ENCODE results near the gene ARCN1. TPM values are rescaled to one million over a fixed set of nuclear protein-coding genes. Genes with fewer than 3 reads are reported as not detected.

The ARCN1 gene
- total RNA-seq, 1 donor = 172 TPM

DNA sequence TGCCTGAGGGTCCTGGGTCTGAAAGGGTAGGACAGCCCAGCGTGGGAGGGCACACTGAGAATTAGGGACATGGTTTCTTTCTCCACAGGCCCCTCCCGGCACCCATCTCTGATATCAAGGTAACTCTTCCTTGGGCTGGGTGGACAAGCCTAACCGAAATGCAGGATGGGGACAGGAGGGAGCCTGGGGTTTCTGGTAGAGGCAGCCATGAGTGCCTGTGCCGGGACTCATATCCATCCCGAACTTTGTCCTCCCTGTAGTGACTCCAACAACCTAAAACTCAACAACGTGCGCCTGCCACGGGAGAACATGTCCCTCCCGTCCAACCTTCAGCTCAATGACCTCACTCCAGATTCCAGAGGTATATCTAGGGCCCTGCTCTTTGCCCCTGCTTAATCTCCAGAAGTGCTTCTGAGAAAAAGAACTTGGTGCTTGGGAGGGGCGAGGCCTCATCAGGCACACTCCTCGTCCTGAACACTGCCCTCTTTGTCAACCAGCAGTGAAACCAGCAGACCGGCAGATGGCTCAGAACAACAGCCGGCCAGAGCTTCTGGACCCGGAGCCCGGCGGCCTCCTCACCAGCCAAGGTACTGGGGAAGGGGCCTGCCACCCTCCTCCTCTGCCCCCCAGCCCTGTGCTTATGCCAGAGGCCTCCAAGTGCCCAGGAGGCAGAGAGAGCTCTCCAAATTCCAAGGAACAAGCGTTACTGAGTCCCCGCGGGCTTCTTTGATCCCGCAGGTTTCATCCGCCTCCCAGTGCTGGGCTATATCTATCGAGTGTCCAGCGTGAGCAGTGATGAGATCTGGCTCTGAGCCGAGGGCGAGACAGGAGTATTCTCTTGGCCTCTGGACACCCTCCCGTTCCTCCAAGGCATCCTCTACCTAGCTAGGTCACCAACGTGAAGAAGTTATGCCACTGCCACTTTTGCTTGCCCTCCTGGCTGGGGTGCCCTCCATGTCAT lies 38.2 kb upstream of the ARCN1 start:
- H3K27me3 ChIP-seq (ENCODE audit: insufficient read depth, low read length) = no peaks in the 10 kb centered on the region
- no peak overlapping the region for H3K4me2 ChIP-seq (ENCODE audit: insufficient read depth, low read length)
- H3K4me3 ChIP-seq (ENCODE audit: insufficient read depth, low read length) = no peak overlapping the region
- no peak overlapping the region for H2AFZ ChIP-seq (ENCODE audit: low read length)
- H3K27ac ChIP-seq (ENCODE audit: low read depth, low read length) = no peak overlapping the region
- no peaks in the 10 kb centered on the region for H3K36me3 ChIP-seq (ENCODE audit: insufficient read depth, low read length)
- H3K9me3 ChIP-seq (ENCODE audit: low read depth, low read length) = no peaks in the 10 kb centered on the region
- H3K4me1 ChIP-seq (ENCODE audit: insufficient read depth, low read length) = peaks cover 11% of the 10 kb centered on the region
- H3K79me2 ChIP-seq (ENCODE audit: insufficient read depth, low read length) = no peaks in the 10 kb centered on the region
- no peak for TF ChIP-seq CTCF (IDR thresholded peaks at IDR 0.05; ENCODE audit: extremely low read depth, low read depth, low read length)
- no peaks in the 10 kb centered on the region for H4K20me1 ChIP-seq (ENCODE audit: insufficient read depth, low read length)
- peak; percentile 77 for DNase-seq (ENCODE audit: insufficient read length, low spot score, missing footprints)

- no peak overlapping the region for H2AFZ ChIP-seq (ENCODE audit: low read length)
- no peaks in the 10 kb centered on the region for H3K9me3 ChIP-seq (ENCODE audit: low read depth, low read length)
- no peaks in the 10 kb centered on the region for H3K36me3 ChIP-seq (ENCODE audit: insufficient read depth, low read length)
- H3K4me2 ChIP-seq (ENCODE audit: insufficient read depth, low read length) = no peak overlapping the region
- H3K4me3 ChIP-seq (ENCODE audit: insufficient read depth, low read length) = no peak overlapping the region
- no peaks in the 10 kb centered on the region for H3K79me2 ChIP-seq (ENCODE audit: insufficient read depth, low read length)
- no peaks in the 10 kb centered on the region for H4K20me1 ChIP-seq (ENCODE audit: insufficient read depth, low read length)
- H3K27ac ChIP-seq (ENCODE audit: low read depth, low read length) = no peak overlapping the region
- no peaks in the 10 kb centered on the region for H3K27me3 ChIP-seq (ENCODE audit: insufficient read depth, low read length)
- peak; percentile 74 for DNase-seq (ENCODE audit: insufficient read length, low spot score, missing footprints)
- TF ChIP-seq CTCF (IDR thresholded peaks at IDR 0.05; ENCODE audit: extremely low read depth, low read depth, low read length) = no peak
- H3K4me1 ChIP-seq (ENCODE audit: insufficient read depth, low read length) = peaks cover 7% of the 10 kb centered on the region
These were observed 36.9 kb upstream of the ARCN1 start for GRCh38 chr11:118535261-118535660.

GRCh38 chr11:118536726-118537125 lies 35.5 kb upstream of the ARCN1 start:
- Histone ChIP-seq H3K4me2 (ENCODE audit: insufficient read depth, low read length) (no peak overlapping the region), H3K4me3 (ENCODE audit: insufficient read depth, low read length) (no peak overlapping the region), H3K79me2 (ENCODE audit: insufficient read depth, low read length) (no peaks in the 10 kb centered on the region), H3K36me3 (ENCODE audit: insufficient read depth, low read length) (no peaks in the 10 kb centered on the region), H3K9me3 (ENCODE audit: low read depth, low read length) (no peaks in the 10 kb centered on the region), H3K27ac (ENCODE audit: low read depth, low read length) (no peak overlapping the region), H4K20me1 (ENCODE audit: insufficient read depth, low read length) (no peaks in the 10 kb centered on the region), H3K4me1 (ENCODE audit: insufficient read depth, low read length) (no peaks in the 10 kb centered on the region), H3K27me3 (ENCODE audit: insufficient read depth, low read length) (no peaks in the 10 kb centered on the region), H2AFZ (ENCODE audit: low read length) (no peak overlapping the region)
- no peak for TF ChIP-seq CTCF (IDR thresholded peaks at IDR 0.05; ENCODE audit: extremely low read depth, low read depth, low read length)
- DNase-seq (ENCODE audit: insufficient read length, low spot score, missing footprints) = no peak

GRCh38 chr11:118537409-118537980 lies 34.7 kb upstream of the ARCN1 start:
- Histone ChIP-seq H3K9me3 (ENCODE audit: low read depth, low read length) (no peaks in the 10 kb centered on the region), H3K79me2 (ENCODE audit: insufficient read depth, low read length) (no peaks in the 10 kb centered on the region), H4K20me1 (ENCODE audit: insufficient read depth, low read length) (no peaks in the 10 kb centered on the region), H3K4me3 (ENCODE audit: insufficient read depth, low read length) (no peak overlapping the region), H3K4me2 (ENCODE audit: insufficient read depth, low read length) (no peak overlapping the region), H3K4me1 (ENCODE audit: insufficient read depth, low read length) (no peaks in the 10 kb centered on the region), H3K27ac (ENCODE audit: low read depth, low read length) (no peak overlapping the region), H2AFZ (ENCODE audit: low read length) (no peak overlapping the region), H3K36me3 (ENCODE audit: insufficient read depth, low read length) (no peaks in the 10 kb centered on the region), H3K27me3 (ENCODE audit: insufficient read depth, low read length) (no peaks in the 10 kb centered on the region)
- TF ChIP-seq CTCF (IDR thresholded peaks at IDR 0.05; ENCODE audit: extremely low read depth, low read depth, low read length) = no peak
- no peak for DNase-seq (ENCODE audit: insufficient read length, low spot score, missing footprints)
